Parathyroid adenoma (tissue), 2 donors: Measurements from ENCODE around the gene DLG2.
"Not testable (repeated sequence)": the region's sequence is repeated elsewhere in the genome, so short reads cannot be mapped to it uniquely, and the experiment has no call there.

Experiments used
- H2AFZ ChIP-seq: fragments of 300-600 bp; sonication (generic); one replicate; pipeline ENCODE4 v1.7.0; 2017; ENCODE audit warnings: antibody characterized with exemption, mild to moderate bottlenecking
- H3K27ac ChIP-seq: fragments of 300-600 bp; sonication (generic); one replicate; pipeline ENCODE4 v1.7.0; 2017
- H3K27me3 ChIP-seq: fragments of 300-600 bp; sonication (generic); one replicate; pipeline ENCODE4 v1.7.0; 2017; ENCODE audit warnings: low read length; ENCODE audit not compliant: control insufficient read depth, insufficient read depth
- H3K36me3 ChIP-seq: fragments of 300-600 bp; sonication (generic); one replicate; pipeline ENCODE4 v1.7.0; 2017; ENCODE audit warnings: low read length; ENCODE audit not compliant: control insufficient read depth, insufficient read depth
- H3K4me1 ChIP-seq: fragments of 300-600 bp; sonication (generic); one replicate; pipeline ENCODE4 v1.7.0; 2017; ENCODE audit warnings: control low read depth
- H3K4me2 ChIP-seq: fragments of 300-600 bp; sonication (generic); one replicate; pipeline ENCODE4 v1.7.0; 2017; ENCODE audit warnings: low read length
- H3K4me3 ChIP-seq: fragments of 300-600 bp; sonication (generic); one replicate; pipeline ENCODE4 v1.7.0; 2017; ENCODE audit warnings: low read depth, low read length
- H3K79me2 ChIP-seq: fragments of 300-600 bp; sonication (generic); one replicate; pipeline ENCODE4 v1.7.0; 2017; ENCODE audit warnings: control low read depth
- H3K9ac ChIP-seq: fragments of 300-600 bp; sonication (generic); one replicate; pipeline ENCODE4 v1.7.0; 2017; ENCODE audit warnings: mild to moderate bottlenecking
- H3K9me3 ChIP-seq: fragments of 300-600 bp; sonication (generic); one replicate; pipeline ENCODE4 v1.7.0; 2017; ENCODE audit warnings: low read length; ENCODE audit not compliant: control insufficient read depth
- CTCF ChIP-seq: fragments of 300-600 bp; sonication (generic); IDR thresholded peaks from one replicate; pipeline ENCODE4 v1.7.0; 2017; ENCODE audit warnings: antibody characterized with exemption, mild to moderate bottlenecking
- donor health status: primary hyperparathyroidism.

The DLG2 gene

GRCh38 chr11:84313830-84314359 is 1313.2 kb downstream of the DLG2 start:
- Histone ChIP-seq H2AFZ (no peak overlapping the region), H3K4me3 (no peak overlapping the region), H3K27me3 (no peaks in the 10 kb centered on the region), H3K79me2 (peaks cover 6% of the 10 kb centered on the region), H3K9me3 (no peaks in the 10 kb centered on the region), H3K27ac (peak overlapping the region; percentile 24), H3K4me1 (peaks cover 9% of the 10 kb centered on the region), H3K9ac (no peak overlapping the region), H3K4me2 (no peak overlapping the region), H3K36me3 (no peaks in the 10 kb centered on the region)
- TF ChIP-seq CTCF: no peak

GRCh38 chr11:84310268-84310667 is 1316.9 kb downstream of the DLG2 start:
- Histone ChIP-seq H3K9me3 (no peaks in the 10 kb centered on the region), H3K4me1 (peaks cover 9% of the 10 kb centered on the region), H3K36me3 (no peaks in the 10 kb centered on the region), H3K27ac (peak overlapping the region; percentile 29), H3K27me3 (no peaks in the 10 kb centered on the region), H3K4me3 (no peak overlapping the region), H3K9ac (no peak overlapping the region), H2AFZ (no peak overlapping the region), H3K79me2 (peaks cover 9% of the 10 kb centered on the region), H3K4me2 (no peak overlapping the region)
- TF ChIP-seq CTCF: no peak

GRCh38 chr11:84308491-84308890 is 1318.7 kb downstream of the DLG2 start:
- not testable (repeated sequence) for H3K9ac ChIP-seq, H3K36me3 ChIP-seq, H3K4me3 ChIP-seq, H3K79me2 ChIP-seq, H2AFZ ChIP-seq, H3K4me1 ChIP-seq, H3K4me2 ChIP-seq, H3K27me3 ChIP-seq, H3K9me3 ChIP-seq, H3K27ac ChIP-seq

GRCh38 chr11:84300092-84300491 is 1327.1 kb downstream of the DLG2 start:
- Histone ChIP-seq H3K79me2 (peaks cover 4% of the 10 kb centered on the region), H3K4me2 (no peak overlapping the region), H3K36me3 (no peaks in the 10 kb centered on the region), H2AFZ (no peak overlapping the region), H3K9me3 (no peaks in the 10 kb centered on the region), H3K9ac (no peak overlapping the region), H3K4me3 (no peak overlapping the region), H3K27ac (no peak overlapping the region), H3K27me3 (no peaks in the 10 kb centered on the region), H3K4me1 (no peaks in the 10 kb centered on the region)
- no peak for TF ChIP-seq CTCF

GRCh38 chr11:84297570-84297969 is 1329.6 kb downstream of the DLG2 start:
- Histone ChIP-seq H3K4me1 (no peaks in the 10 kb centered on the region), H3K9me3 (no peaks in the 10 kb centered on the region), H3K9ac (no peak overlapping the region), H3K4me2 (no peak overlapping the region), H3K36me3 (no peaks in the 10 kb centered on the region), H3K27ac (no peak overlapping the region), H3K79me2 (peaks cover 4% of the 10 kb centered on the region), H3K4me3 (no peak overlapping the region), H2AFZ (no peak overlapping the region), H3K27me3 (no peaks in the 10 kb centered on the region)
- TF ChIP-seq CTCF: no peak
